HepG2 (cell line): ENCODE data around the gene WDHD1. TPM values are rescaled to one million over a fixed set of nuclear protein-coding genes. Genes with fewer than 3 reads are reported as not detected.

Experiments
- ATAC-seq: fragments of 200-7000 bp; cut with Tn5 transposase; 3 replicates; pipeline ENCODE4 v1.9.1; 2020; ENCODE audit warnings: mild to moderate bottlenecking, moderate library complexity
- BruUV-seq: library from RNA; stranded (reverse); fragments of 400-500 nt; replicated peaks from 2 replicates; lab custom pipeline; 2021; lab: Mats Ljungman, UMichigan
- CTCF ChIA-PET: fragments of 300-600 bp; formaldehyde crosslinking; extraction: SDS; loops from one replicate; lab custom pipeline; 2021; ENCODE audit warnings: low total read pairs, inconsistent platforms, low intra/inter-chr PET ratio; lab: Yijun Ruan, JAX
- POLR2A ChIA-PET: fragments of 350-600 bp; sonication (Branson Sonifier 250); formaldehyde crosslinking; loops from one replicate; lab custom pipeline; 2020; ENCODE audit warnings: antibody characterized with exemption, inconsistent platforms; lab: Yijun Ruan, JAX
- DNase-seq: peaks from one replicate; pipeline ENCODE4 v3.0.0-alpha.2; 2015; ENCODE audit warnings: low spot score
- FAIRE-seq: peaks from 3 replicates; lab custom pipeline; 2011; peaks lifted over from hg19 to GRCh38; lab: Jason Lieb, UNC
- H2AFZ ChIP-seq: one replicate; pipeline ENCODE4 v1.6.1; 2011; ENCODE audit warnings: low read length, inconsistent platforms
- H3K27ac ChIP-seq: fragments of 300-600 bp; 3 replicates; pipeline ENCODE4 v1.8.0; 2011; ENCODE audit warnings: mixed run types, mild to moderate bottlenecking, mixed read lengths, low read length, inconsistent platforms; ENCODE audit not compliant: insufficient read depth; ENCODE audit errors: extremely low read length
- H3K27me3 ChIP-seq, 2 experiments: fragments of 200-600 bp in 1 of 2; 2 replicates in 1 of 2; 3 replicates in 1 of 2; pipeline versions ENCODE4 v1.6.0 to v1.8.0; 2011; ENCODE audit warnings: low read length in 2 of 2, mild to moderate bottlenecking in 2 of 2, moderate library complexity in 2 of 2, inconsistent platforms in 1 of 2; ENCODE audit not compliant: insufficient read depth in 2 of 2, control insufficient read depth in 1 of 2
- H3K36me3 ChIP-seq, 2 experiments: fragments of 200-600 bp in 1 of 2; replicated peaks in 1 of 2; 2 replicates in 1 of 2; 3 replicates in 1 of 2; pipeline versions ENCODE4 v1.5.1 to v1.8.0; 2011; ENCODE audit warnings: low read length in 2 of 2, inconsistent platforms in 1 of 2; ENCODE audit not compliant: insufficient read depth in 2 of 2, control insufficient read depth in 1 of 2
- H3K4me1 ChIP-seq: 2 replicates; pipeline ENCODE4 v1.5.1; 2012; ENCODE audit warnings: low read length, inconsistent platforms; ENCODE audit not compliant: insufficient read depth
- H3K4me2 ChIP-seq: 2 replicates; pipeline ENCODE4 v1.6.0; 2011; ENCODE audit warnings: low read depth, low read length, inconsistent platforms
- H3K4me3 ChIP-seq, 3 experiments: fragments of 200-600 bp in 1 of 3; sonication (generic), shearing (Covaris generic) in 1 of 3; replicated peaks in 1 of 3; 2 replicates each; pipeline ENCODE4 v1.5.1; 2011 to 2016; ENCODE audit warnings: low read length in 3 of 3, inconsistent platforms in 2 of 3, low read depth in 2 of 3, mild to moderate bottlenecking in 2 of 3, control low read depth in 1 of 3, mixed read lengths in 1 of 3; ENCODE audit not compliant: insufficient read depth in 1 of 3
- H3K79me2 ChIP-seq: one replicate; pipeline ENCODE4 v1.6.1; 2011; ENCODE audit warnings: low read length, inconsistent platforms; ENCODE audit not compliant: insufficient read depth
- H3K9ac ChIP-seq: 2 replicates; pipeline ENCODE4 v1.6.0; 2011; ENCODE audit warnings: mild to moderate bottlenecking, low read depth, low read length, inconsistent platforms; ENCODE audit not compliant: insufficient read depth
- H3K9me3 ChIP-seq: 2 replicates; pipeline ENCODE4 v1.5.1; 2012; ENCODE audit warnings: mild to moderate bottlenecking, low read length
- H4K20me1 ChIP-seq: 2 replicates; pipeline ENCODE4 v1.6.0; 2011; ENCODE audit warnings: inconsistent platforms, mild to moderate bottlenecking, low read length, moderate library complexity; ENCODE audit not compliant: insufficient read depth
- BRCA1 ChIP-seq: sonication (generic); formaldehyde crosslinking; IDR thresholded peaks from 2 replicates; pipeline ENCODE4 v1.4.0; 2020; ENCODE audit warnings: missing genetic modification reagents
- EED ChIP-seq: sonication (generic); formaldehyde crosslinking; IDR thresholded peaks from 2 replicates; pipeline ENCODE4 v1.5.0; 2020; ENCODE audit warnings: mild to moderate bottlenecking, missing genetic modification reagents
- KAT2B ChIP-seq: fragments of 150-350 bp; IDR thresholded peaks from 2 replicates; pipeline ENCODE4 v1.6.1; 2014; ENCODE audit warnings: low read depth, low read length, borderline replicate concordance
- KDM5B ChIP-seq: sonication (generic); formaldehyde crosslinking; IDR thresholded peaks from 2 replicates; pipeline ENCODE4 v1.4.0; 2020; ENCODE audit warnings: missing genetic modification reagents, mild to moderate bottlenecking, borderline replicate concordance
- KDM6A ChIP-seq: IDR thresholded peaks from 2 replicates; pipeline ENCODE4 v1.6.1; 2016; ENCODE audit warnings: low read depth
- MAX ChIP-seq: IDR thresholded peaks from 2 replicates; pipeline ENCODE4 v1.6.1; 2012; ENCODE audit warnings: inconsistent platforms
- MYC ChIP-seq: sonication (generic); formaldehyde crosslinking; IDR thresholded peaks from 2 replicates; pipeline ENCODE4 v1.9.0; 2021; ENCODE audit warnings: missing genetic modification reagents, borderline replicate concordance
- SRSF1 ChIP-seq: fragments of 200-400 bp; formaldehyde crosslinking; optimal IDR thresholded peaks from 2 replicates; pipeline ENCODE3; 2017; ENCODE audit warnings: mild to moderate bottlenecking, low read depth, low read length, moderate library complexity
- TFAP4 ChIP-seq: sonication (generic); IDR thresholded peaks from 2 replicates; pipeline ENCODE4 v1.6.1; 2016; ENCODE audit warnings: low read depth, borderline replicate concordance
- ZBTB2 ChIP-seq: sonication (generic); formaldehyde crosslinking; IDR thresholded peaks from 2 replicates; pipeline ENCODE4 v1.8.0; 2022; ENCODE audit warnings: low read depth, missing genetic modification reagents
- ZNF274 ChIP-seq: sonication (generic); formaldehyde crosslinking; IDR thresholded peaks from 2 replicates; pipeline ENCODE4 v1.5.1; 2020; ENCODE audit warnings: mild to moderate bottlenecking, missing genetic modification reagents
- ZNF337 ChIP-seq: sonication (generic); formaldehyde crosslinking; IDR thresholded peaks from 2 replicates; pipeline ENCODE4 v1.5.1; 2020; ENCODE audit warnings: missing genetic modification reagents, low read depth, mild to moderate bottlenecking, borderline replicate concordance
- WGBS: methylation state at CpG from one replicate; pipeline ENCODE4 v1.1.6; 2017; ENCODE audit warnings: low lambda C conversion rate; 5-methylcytosine and 5-hydroxymethylcytosine counted together
- in situ Hi-C: cut with HindIII; loops from 2 replicates; pipeline ENCODE4 v1.10.0; 2017; ENCODE audit warnings: low pct_unique_long_range_greater_than_20kb; ENCODE audit not compliant: extremely low pct_ligation_motif_present
- intact Hi-C: fragments of 100-400 bp; cut with micrococcal nuclease; formaldehyde crosslinking; loops from one replicate; pipeline ENCODE4 v1.10.0; 2022; ENCODE audit not compliant: unreplicated experiment
- polyA plus RNA-seq, 8 experiments: library from polyadenylated mRNA; depleted of rRNA in 3 of 8; stranded (reverse) in 7 of 8; unstranded in 1 of 8; fragments of >200 nt; fragmentation: Illumina TruSeq in 4 of 8; extraction: Trizol in 4 of 8; gene quantifications; 2 replicates each; pipeline versions ENCODE4 v1.2.1 to v1.2.3, GENCODE V29; 2011 to 2016; ENCODE audit warnings: low read depth in 4 of 8, missing spikeins in 1 of 8, mixed read lengths in 1 of 8; ENCODE audit not compliant: insufficient read depth in 1 of 8
- total RNA-seq, 5 experiments: library from RNA; depleted of rRNA; stranded (reverse); fragments of >200 nt; fragmentation: Illumina TruSeq; extraction: Trizol; gene quantifications; 2 replicates each; pipeline ENCODE4 v1.2.3, GENCODE V29; 2016; ENCODE audit warnings: low read depth in 1 of 5

The WDHD1 gene
- total and polyA plus RNA-seq, 2 of the 13 experiments (the other 11 are each of a cell fraction or from before 2014, with no cell fraction given) = 5.5 to 27.5 TPM

- no peak overlapping the region for H3K4me3 ChIP-seq
- H3K4me2 ChIP-seq = no peak overlapping the region
- H3K27ac ChIP-seq = no peak overlapping the region
- peaks cover 0 to 13% of the 10 kb centered on the region in 2 experiments; a peak in 3 of 5 replicates for H3K36me3 ChIP-seq
- WGBS = 93% methylated on average over 5 of the region's 5 CpGs
- no peaks in the 10 kb centered on the region; a peak in 1 of 5 replicates for H3K27me3 ChIP-seq
- ATAC-seq (no peak), DNase-seq (no peak), FAIRE-seq (no peak)
- no peaks in the 10 kb centered on the region for H3K9me3 ChIP-seq
- ChIA-PET POLR2A (no interaction called here), CTCF (no interaction called here)
- H3K4me1 ChIP-seq = peaks cover 6% of the 10 kb centered on the region; the same call in 1 of the 2 replicates
- H2AFZ ChIP-seq = no peak overlapping the region
- TF ChIP-seq TFAP4 (no peak), KAT2B (no peak), KDM6A (CRISPR knock-in tag) (no peak), KDM5B (no peak), ZNF337 (CRISPR knock-in tag) (no peak), EED (CRISPR knock-in tag) (no peak), ZNF274 (CRISPR knock-in tag) (no peak), BRCA1 (CRISPR knock-in tag) (no peak), SRSF1 (no peak), MYC (CRISPR knock-in tag) (no peak), ZBTB2 (no peak), MAX (no peak)
- H4K20me1 ChIP-seq = peaks cover 3% of the 10 kb centered on the region; the same call in 1 of the 2 replicates
- H3K79me2 ChIP-seq = peaks cover 5% of the 10 kb centered on the region
- H3K9ac ChIP-seq = no peak overlapping the region
- in situ Hi-C loops (no loop called here), intact Hi-C loops (no loop called here)
- BruUV-seq = no TSS peak
Observed at GRCh38 chr14:55047301-55048053, 20.6 kb upstream of the WDHD1 start.
